Panc1 (cell line): ENCODE measurements around the gene WDR26. TPM values are rescaled to one million over a fixed set of nuclear protein-coding genes. Genes with fewer than 3 reads are reported as not detected.
A peak's percentile ranks its signal among the peaks of the same experiment; 100 is the strongest.

Experiments
- microRNA-seq: library from miRNA; unstranded; fragments of <30 nt; microRNA quantifications from one replicate; pipeline ENCODE4 v1.1.0, GENCODE V29; 2020; ENCODE audit not compliant: unreplicated experiment
- total RNA-seq: library from RNA; stranded (reverse); gene quantifications from one replicate; pipeline ENCODE4 v1.2.1, GENCODE V29; 2021; ENCODE audit not compliant: unreplicated experiment

Gene WDR26
- total RNA-seq, 1 experiment from 2014 or later, result 91.3 TPM

Small RNAs within 50 kb of the gene (microRNA-seq; reads per million reads assigned to microRNA genes)
- gene MIR4742, result 3.2 reads per million, percentile 3 among the genes with 10 or more reads in this experiment

Other genes with a start within 250 kb of the WDR26 start
- gene NVL, start 104.6 kb downstream of the WDR26 start, total RNA-seq, result 25.0 TPM
- 53.8 TPM for gene CNIH4, start 77.9 kb downstream of the WDR26 start, total RNA-seq
- gene CNIH3, start 181.5 kb upstream of the WDR26 start, total RNA-seq, result 3.7 TPM